ENCODE data around the gene ONECUT2.

The ONECUT2 gene

GRCh38 chr18:57397440-57398132 lies 37.6 kb upstream of the ONECUT2 start:
- H3K9me2 ChIP-seq (ENCODE audit: low read depth, low read length): no peaks in the 10 kb centered on the region
- no peak overlapping the region for H3K9ac ChIP-seq (ENCODE audit: low read length)
- H3F3A ChIP-seq (ENCODE audit: insufficient read depth, low read length): no peaks in the 10 kb centered on the region
- H3K79me2 ChIP-seq (ENCODE audit: insufficient read depth, low read length): no peaks in the 10 kb centered on the region
- H4K20me1 ChIP-seq (ENCODE audit: insufficient read depth, low read length): no peaks in the 10 kb centered on the region
- H3K4me2 ChIP-seq (ENCODE audit: low read length): no peak overlapping the region
- no peaks in the 10 kb centered on the region for H3K9me3 ChIP-seq (ENCODE audit: low read length)
- TF ChIP-seq, protein P1, sequence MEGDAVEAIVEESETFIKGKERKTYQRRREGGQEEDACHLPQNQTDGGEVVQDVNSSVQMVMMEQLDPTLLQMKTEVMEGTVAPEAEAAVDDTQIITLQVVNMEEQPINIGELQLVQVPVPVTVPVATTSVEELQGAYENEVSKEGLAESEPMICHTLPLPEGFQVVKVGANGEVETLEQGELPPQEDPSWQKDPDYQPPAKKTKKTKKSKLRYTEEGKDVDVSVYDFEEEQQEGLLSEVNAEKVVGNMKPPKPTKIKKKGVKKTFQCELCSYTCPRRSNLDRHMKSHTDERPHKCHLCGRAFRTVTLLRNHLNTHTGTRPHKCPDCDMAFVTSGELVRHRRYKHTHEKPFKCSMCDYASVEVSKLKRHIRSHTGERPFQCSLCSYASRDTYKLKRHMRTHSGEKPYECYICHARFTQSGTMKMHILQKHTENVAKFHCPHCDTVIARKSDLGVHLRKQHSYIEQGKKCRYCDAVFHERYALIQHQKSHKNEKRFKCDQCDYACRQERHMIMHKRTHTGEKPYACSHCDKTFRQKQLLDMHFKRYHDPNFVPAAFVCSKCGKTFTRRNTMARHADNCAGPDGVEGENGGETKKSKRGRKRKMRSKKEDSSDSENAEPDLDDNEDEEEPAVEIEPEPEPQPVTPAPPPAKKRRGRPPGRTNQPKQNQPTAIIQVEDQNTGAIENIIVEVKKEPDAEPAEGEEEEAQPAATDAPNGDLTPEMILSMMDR (IDR thresholded peaks at IDR 0.05; ENCODE audit: low read length): no peak
- no peaks in the 10 kb centered on the region for H3K36me3 ChIP-seq (ENCODE audit: insufficient read depth, low read length)
- H3K27me3 ChIP-seq (ENCODE audit: insufficient read depth, low read length): no peaks in the 10 kb centered on the region
- H3K4me1 ChIP-seq (ENCODE audit: insufficient read depth, low read length, severe bottlenecking): no peaks in the 10 kb centered on the region
- no peak overlapping the region for H3K4me3 ChIP-seq (ENCODE audit: low read depth, low read length, poor library complexity, severe bottlenecking)
- no peak overlapping the region for H3K27ac ChIP-seq (ENCODE audit: low read depth, low read length, poor library complexity, severe bottlenecking)
- H2AFZ ChIP-seq (ENCODE audit: low read length): no peak overlapping the region

DNA sequence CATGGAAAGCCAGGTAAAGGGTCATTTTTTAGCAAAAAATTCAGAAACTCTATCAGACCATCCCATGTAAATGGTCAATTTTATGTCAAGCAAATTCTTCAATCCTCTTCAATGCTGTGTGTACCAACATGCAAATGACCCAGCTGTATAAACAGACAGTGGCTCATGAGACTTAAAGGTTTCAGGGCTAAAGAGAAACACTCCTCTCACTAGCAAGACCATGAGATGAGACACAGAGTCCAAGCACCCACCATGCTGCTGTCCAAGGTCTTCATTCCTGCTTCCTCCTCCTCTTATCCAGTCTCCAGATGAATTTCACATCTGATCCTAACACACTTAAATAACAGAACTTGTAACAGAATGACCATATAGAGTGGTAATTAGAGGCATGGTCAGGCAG lies 30.8 kb upstream of the ONECUT2 start:
- H3K9ac ChIP-seq (ENCODE audit: low read length): no peak overlapping the region
- no peaks in the 10 kb centered on the region for H3K9me3 ChIP-seq (ENCODE audit: low read length)
- H2AFZ ChIP-seq (ENCODE audit: low read length): no peak overlapping the region
- no peaks in the 10 kb centered on the region for H3K36me3 ChIP-seq (ENCODE audit: insufficient read depth, low read length)
- no peak overlapping the region for H3K4me2 ChIP-seq (ENCODE audit: low read length)
- TF ChIP-seq, protein P1 (IDR thresholded peaks at IDR 0.05; ENCODE audit: low read length): no peak
- no peak for TF ChIP-seq EZH2 (IDR thresholded peaks at IDR 0.05; ENCODE audit: borderline replicate concordance, low read length)
- no peaks in the 10 kb centered on the region for H3K9me2 ChIP-seq (ENCODE audit: low read depth, low read length)
- H3K27me3 ChIP-seq (ENCODE audit: insufficient read depth, low read length): no peaks in the 10 kb centered on the region; the same call in 1 of the 2 replicates
- H4K20me1 ChIP-seq (ENCODE audit: insufficient read depth, low read length): no peaks in the 10 kb centered on the region
- no peaks in the 10 kb centered on the region for H3K4me1 ChIP-seq (ENCODE audit: insufficient read depth, low read length, severe bottlenecking)
- no peak overlapping the region for H3K27ac ChIP-seq (ENCODE audit: low read depth, low read length, poor library complexity, severe bottlenecking)
- no peak overlapping the region for H3K4me3 ChIP-seq (ENCODE audit: low read depth, low read length, poor library complexity, severe bottlenecking)
- no peaks in the 10 kb centered on the region for H3K79me2 ChIP-seq (ENCODE audit: insufficient read depth, low read length)
- H3F3A ChIP-seq (ENCODE audit: insufficient read depth, low read length): no peaks in the 10 kb centered on the region; the same call in 1 of the 2 replicates

DNA sequence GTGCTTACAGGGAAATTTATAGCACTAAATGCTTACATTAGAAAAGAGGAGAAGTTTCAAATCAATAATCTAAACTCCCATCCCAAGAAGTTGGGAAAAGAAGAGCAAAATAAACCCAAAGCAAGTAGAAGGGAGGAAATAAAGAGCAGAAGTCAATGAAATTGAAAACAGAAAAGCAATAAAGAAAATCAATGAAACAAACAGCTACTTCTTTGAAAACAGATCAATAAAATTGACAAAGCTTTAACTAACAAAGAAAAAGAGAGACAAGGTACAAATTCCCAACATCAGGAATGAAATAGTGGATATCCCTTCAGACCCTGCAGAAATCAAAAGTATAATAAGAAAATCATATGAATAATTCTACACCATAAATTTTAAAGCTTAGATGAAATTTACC lies 25.5 kb upstream of the ONECUT2 start:
- Histone ChIP-seq H3K36me3 (ENCODE audit: insufficient read depth, low read length) (no peaks in the 10 kb centered on the region), H3K27me3 (ENCODE audit: insufficient read depth, low read length) (no peaks in the 10 kb centered on the region), H2AFZ (ENCODE audit: low read length) (no peak overlapping the region), H3F3A (ENCODE audit: insufficient read depth, low read length) (no peaks in the 10 kb centered on the region; the same call in 1 of the 2 replicates), H3K9me2 (ENCODE audit: low read depth, low read length) (no peaks in the 10 kb centered on the region), H4K20me1 (ENCODE audit: insufficient read depth, low read length) (no peaks in the 10 kb centered on the region), H3K27ac (ENCODE audit: low read depth, low read length, poor library complexity, severe bottlenecking) (no peak overlapping the region), H3K9me3 (ENCODE audit: low read length) (no peaks in the 10 kb centered on the region), H3K4me3 (ENCODE audit: low read depth, low read length, poor library complexity, severe bottlenecking) (no peak overlapping the region), H3K4me2 (ENCODE audit: low read length) (no peak overlapping the region), H3K79me2 (ENCODE audit: insufficient read depth, low read length) (no peaks in the 10 kb centered on the region), H3K4me1 (ENCODE audit: insufficient read depth, low read length, severe bottlenecking) (no peaks in the 10 kb centered on the region), H3K9ac (ENCODE audit: low read length) (no peak overlapping the region)
- TF ChIP-seq, protein P1 (IDR thresholded peaks at IDR 0.05; ENCODE audit: low read length): no peak
- TF ChIP-seq EZH2 (IDR thresholded peaks at IDR 0.05; ENCODE audit: borderline replicate concordance, low read length): no peak

Measured in OCI-LY1 (cell line).